NCI-H2107 (cell line): Measurements from ENCODE around the gene DUSP28.
"Not testable (repeated sequence)": the region's sequence is repeated elsewhere in the genome, so short reads cannot be mapped to it uniquely, and the experiment has no call there.

ENCODE experiments used
- DNase-seq: peaks from one replicate; lab custom pipeline; 2025; lab: John Stamatoyannopoulos, UW

Gene DUSP28

GRCh38 chr2:240560084-240560479 is at the start of gene DUSP28:
Gene DUSP28, plus strand, starts transcription at chr2:240560357. Its CDS starts 328 bp downstream, at chr2:240560685.
- peak; percentile 65 for DNase-seq

DNA sequence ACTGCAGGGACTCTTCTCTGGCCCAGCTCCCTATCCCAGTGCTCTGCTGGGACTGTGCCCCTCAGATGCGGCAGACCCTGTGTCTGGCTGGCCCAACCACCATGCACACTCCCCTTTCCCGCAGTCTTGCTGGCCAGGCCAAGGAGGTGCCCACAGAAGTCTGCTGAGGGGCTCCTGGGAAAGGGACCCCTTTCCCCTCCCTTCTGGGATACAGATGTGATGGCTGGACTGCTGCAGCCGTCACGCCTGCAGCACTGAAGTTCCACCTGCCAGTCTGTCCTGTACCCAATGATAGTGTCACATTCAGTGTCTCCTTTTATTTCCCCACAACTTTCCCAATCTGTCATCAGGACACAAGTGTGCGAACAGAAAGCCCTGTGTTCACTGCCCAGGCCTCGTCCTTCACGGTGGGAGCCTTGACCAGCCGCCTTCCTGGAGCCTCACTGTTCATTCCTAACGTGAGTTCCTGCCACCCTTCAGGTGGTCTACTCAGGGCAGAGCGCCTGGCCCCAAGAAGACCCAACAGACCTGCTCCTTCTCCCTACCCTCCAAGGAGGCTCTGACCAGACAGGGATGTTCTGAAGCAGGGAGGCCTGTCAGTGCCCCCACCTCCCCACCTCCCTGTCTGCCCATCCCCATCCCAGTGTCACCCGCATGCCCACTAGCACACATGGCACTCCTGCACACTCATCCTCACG is 49.5 kb upstream of the DUSP28 start:
- no peak for DNase-seq

DNA sequence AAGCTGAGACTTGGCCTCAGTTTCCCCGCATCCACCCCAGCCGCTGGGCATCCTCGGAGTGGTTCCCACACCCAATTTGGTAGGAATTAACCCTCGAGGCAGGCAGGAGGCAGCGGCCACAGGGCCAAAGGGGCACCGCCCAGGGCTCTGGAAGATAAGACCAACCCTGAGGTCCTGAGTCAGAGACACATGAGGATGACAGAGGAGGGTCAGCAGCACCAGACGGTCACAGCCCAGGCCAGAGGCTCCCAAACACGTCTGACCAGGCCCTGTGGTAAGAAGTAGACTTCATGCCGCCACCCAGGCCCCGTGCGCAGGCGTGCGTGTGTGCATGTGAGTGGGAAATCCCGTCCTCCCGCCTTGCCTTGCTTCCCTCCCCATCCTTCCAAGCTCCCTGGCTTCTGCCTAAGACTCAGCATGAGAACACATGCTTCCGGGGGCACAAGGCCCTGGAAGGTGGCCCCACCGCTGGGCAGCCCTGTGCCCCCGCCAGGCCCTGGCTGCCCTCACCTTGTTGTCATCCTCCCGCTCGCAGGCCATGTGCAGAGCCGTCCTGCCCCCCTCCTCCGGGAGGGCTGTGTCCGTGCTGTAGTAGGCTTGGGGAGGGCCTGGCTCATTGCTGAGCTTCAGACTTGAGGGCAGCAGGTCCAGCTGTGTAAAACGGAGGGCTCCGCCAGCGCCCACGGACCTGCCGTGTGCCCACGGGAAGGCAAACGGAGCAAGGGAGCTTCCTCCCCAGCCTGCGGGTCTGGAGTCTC is 48.6 kb upstream of the DUSP28 start:
- DNase-seq = no peak

DNA sequence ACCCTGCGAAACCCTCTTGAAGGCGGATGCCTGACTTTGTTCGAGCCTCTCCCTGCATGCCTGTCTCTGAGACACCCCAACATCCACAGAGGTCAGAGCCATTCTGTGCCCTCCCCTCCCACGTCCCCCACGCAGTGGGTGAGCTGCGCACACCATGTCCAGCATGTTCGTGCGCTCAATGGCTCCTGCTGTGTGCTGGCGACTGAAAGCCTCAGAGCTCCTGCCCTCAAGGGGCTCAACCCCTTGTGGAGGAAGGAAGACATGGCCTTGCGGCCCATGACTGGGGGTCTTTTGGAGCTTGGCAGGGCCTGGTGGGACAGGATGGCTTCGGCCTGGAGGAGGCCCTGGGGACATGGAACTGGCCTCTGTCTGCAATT is 48.1 kb upstream of the DUSP28 start:
- DNase-seq = no peak

GRCh38 chr2:240512666-240513535 is 47.3 kb upstream of the DUSP28 start:
- no peak for DNase-seq

DNA sequence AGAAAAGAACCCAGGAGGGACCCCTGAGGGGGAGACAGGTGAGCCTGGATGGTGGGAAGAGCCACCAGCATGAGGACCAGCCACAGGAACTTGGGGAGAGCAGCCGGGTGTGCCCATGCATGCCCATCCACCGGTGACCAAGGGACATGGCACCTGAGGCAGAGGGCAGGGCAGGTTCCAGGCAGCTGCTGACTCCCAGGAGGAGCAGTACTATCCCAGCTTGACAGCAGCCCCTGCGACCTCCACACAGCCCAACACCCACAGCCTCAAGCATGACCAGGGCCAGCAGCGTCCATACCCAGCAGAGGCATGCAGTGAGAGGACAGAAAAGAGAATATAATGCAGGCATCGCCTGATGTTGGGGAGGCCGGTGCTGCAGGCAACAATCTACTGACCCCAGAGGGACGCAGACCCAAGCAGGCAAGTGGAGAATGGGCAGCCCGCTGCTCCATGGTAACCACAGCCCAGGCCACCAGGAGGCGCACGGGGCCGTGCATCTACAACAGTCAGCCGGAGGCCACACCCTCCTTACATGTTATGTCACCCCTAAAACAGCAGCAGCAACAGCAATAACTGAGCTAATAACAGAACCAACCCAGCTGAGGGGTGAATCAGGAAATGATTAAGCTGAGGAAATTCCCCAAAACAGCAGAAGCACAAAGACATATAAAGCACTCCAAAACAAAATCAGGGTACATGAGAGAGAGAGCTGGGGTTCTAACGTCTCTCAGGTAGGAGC is 46.4 kb upstream of the DUSP28 start:
- no peak for DNase-seq

DNA sequence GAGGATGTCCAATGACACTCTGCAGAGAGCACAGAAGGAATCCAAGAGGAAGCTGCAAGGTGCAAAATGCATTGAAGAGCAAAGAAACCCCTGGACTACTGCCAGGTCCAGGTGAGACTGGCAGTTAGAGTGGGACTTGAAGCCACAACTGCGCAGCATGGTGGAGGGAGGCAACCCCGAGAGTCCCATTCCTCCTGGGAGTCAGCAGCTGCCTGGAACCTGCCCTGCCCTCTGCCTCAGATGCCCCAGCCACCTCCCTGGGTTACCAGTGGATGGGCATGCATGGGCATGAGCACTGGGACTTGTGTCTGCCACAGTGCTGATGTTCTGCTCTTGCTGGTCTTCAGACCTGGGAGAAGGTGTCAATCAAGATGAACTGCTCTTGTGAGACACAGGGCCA is 45.5 kb upstream of the DUSP28 start:
- DNase-seq = no peak

- no peak for DNase-seq
These were observed 42.8 kb upstream of the DUSP28 start for GRCh38 chr2:240517342-240517741.

GRCh38 chr2:240518981-240519380 is 41.2 kb upstream of the DUSP28 start:
- no peak for DNase-seq

DNA sequence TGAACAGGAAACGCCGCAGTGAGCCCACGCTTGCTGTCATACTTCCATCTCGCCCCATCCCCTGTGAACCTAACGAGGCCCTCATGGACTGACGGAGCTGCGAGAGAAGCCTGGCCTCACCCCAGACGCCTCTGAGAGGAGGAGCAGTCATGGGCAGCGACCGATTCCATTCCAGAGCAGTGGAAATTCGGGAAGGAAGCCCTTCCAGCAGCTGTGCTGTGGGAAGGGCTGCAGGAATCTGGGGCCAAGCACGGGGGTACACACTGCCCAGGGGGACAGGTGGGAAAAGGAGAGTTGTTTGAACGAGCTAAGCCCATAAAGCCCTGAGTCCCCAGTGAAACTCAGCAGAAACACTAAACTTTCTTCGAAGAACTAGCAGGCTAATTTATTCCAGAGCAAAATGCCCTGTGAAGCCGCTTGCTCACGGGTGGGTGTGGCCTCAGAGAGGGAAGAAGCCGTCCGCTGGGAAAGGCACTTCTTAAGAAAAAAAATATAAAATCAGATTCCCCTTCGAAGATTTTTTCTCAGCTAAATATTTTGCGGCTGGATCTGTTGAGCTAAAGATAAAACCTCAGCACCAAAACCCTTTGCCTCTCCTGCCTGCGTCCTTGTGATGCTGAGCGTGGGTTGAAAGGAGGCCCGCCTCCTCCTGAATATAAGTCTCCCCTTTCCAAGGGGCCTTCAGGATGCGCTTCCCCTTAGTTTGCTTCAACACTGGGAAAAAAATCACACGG is 40.6 kb upstream of the DUSP28 start:
- DNase-seq = no peak

DNA sequence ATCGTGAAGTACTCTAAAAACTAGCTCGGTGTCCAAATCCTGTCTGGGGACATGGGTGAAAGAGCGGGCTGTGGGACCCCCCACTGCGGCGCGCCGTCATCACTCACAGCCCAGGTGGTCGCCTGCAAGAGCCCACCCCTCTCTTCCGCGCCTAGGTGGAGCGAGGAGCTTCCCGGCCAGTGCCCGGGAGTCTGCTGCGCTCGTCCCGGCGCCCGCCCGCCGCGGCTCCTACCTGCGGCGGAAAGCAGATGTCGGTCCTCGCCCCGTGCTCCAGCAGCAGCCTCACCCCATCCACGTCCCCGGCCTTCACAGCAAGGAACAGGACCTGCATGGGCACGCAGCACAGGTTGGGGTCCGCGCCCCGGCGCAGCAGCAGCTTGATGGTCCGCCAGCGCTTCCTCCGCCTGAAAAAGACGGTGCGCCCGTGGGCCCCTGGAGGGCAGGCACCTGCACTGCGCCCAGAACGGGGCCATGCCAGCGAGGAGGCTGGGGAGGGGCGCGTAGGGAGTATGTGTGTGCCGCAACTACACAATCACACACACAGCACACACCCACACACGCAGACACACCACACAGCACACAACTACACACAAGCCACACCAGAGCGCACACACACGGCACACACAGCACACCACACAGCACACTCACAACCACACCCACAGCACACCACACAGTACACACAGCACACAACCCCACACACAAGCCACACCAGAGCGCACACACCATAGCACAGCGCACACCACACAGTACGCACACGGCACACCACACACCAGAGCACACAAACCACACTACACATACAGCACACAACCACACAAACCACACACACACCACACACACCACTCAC is 39.8 kb upstream of the DUSP28 start:
- DNase-seq = no peak

DNA sequence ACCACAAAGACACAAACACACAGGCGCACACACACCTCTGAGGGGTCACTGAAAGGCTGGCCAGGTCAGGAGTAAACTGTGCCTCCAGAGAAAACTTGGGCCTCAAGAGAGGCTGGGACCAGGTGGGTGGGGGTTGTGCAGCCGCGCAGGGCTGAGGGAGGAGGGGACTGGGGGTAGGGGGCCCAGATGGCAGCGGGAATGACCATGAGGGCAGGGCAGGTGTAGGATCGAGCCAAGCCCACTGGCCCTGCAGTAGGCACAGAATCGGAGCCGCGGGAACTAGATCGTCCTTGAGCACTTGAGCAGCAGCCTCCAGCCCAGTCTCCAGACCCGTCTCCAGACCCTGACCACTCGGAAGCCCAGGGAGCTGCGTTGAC is 39.2 kb upstream of the DUSP28 start:
- no peak for DNase-seq

- not testable (repeated sequence) for DNase-seq
These were observed 38.3 kb upstream of the DUSP28 start for GRCh38 chr2:240521885-240522284.

GRCh38 chr2:240522406-240522805 is 37.8 kb upstream of the DUSP28 start:
- DNase-seq = no peak

DNA sequence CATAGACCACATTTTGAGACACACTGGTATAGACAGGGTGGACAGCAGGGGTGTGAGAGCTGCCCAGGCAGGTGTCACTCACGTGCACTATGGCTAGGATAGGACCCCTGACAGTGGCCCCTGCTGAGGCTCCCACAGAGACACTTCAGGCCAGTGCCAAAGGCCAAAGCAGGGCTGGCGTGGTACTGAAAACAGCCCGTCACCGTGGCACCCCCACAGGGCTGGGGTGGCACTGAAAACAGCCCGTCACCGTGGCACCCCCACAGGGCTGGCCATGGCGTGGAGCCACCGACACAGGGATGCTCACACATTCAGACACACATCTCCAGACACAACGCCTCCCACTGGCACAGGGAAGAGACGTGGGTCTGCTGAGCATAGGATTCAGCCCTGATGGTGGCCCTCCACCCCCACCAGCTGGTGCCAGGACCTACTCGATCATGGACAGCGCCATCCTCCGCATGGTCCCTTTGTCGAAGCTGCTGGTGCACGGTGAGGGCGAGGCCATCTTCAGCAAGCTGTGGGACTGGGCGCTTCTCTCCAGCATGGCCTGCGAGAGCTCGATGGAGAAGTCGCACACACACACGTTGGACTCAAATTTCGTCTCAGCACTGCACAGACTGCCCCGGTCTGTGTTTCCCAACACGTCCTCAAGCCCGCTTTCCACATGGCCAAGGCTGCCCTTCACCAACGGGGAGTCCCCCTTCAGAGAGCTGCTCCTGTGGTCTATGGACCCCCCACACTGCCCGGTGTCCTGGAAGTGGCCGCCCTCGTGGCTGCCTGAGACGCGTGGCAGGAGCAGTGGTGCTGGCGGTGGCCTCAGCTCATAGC is 36.5 kb upstream of the DUSP28 start:
- DNase-seq = no peak

- DNase-seq = no peak
These were observed 35.0 kb upstream of the DUSP28 start for GRCh38 chr2:240524963-240525718.

GRCh38 chr2:240525802-240526201 is 34.4 kb upstream of the DUSP28 start:
- no peak for DNase-seq

DNA sequence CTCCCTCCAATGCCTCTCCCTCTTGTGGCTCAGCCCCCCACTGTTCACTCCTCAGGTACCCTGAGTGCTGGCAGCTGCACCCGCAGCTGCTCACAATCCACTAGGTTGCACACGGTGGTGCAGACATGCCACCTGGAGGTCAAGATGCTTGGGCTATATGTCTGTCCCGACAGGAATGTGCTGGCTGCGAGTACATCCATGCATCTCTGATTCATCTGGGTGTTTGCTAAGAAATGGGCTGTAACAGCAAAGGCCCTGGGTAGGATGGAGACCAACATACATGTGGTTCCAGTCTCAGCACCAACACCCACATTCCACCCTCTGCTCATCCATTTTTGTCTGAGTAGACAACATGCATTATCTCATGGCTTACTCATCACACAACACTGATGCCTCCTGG is 33.6 kb upstream of the DUSP28 start:
- no peak for DNase-seq
